ENCODE data around the gene FAM222A. TPM values are rescaled to one million over a fixed set of nuclear protein-coding genes. Genes with fewer than 3 reads are reported as not detected.

The FAM222A gene
- total RNA-seq, 3 donors from 2014 or later (not counting 1 experiment from before 2014, with no cell fraction given) = 3.1 to 6.6 (median 4.0) TPM

GRCh38 chr12:109782326-109782703 lies 68.7 kb downstream of the FAM222A start:
- TF ChIP-seq CTCF (IDR thresholded peaks at IDR 0.05) = no peak
- peaks cover 5 to 19% of the 10 kb centered on the region in 2 donors for H3K4me1 Mint-ChIP-seq
- peak in 1 of 3 donors; percentile 12 for ATAC-seq

GRCh38 chr12:109783135-109783964 lies 69.7 kb downstream of the FAM222A start:
- Histone ChIP-seq H3K36me3 (ENCODE audit: control insufficient read depth, insufficient read depth, low read length) (no peaks in the 10 kb centered on the region), H3K4me3 (ENCODE audit: low read length) (no peak overlapping the region), H3K27ac (ENCODE audit: low read length) (no peak overlapping the region), H3K27me3 (ENCODE audit: control insufficient read depth, insufficient read depth, low read length) (peaks cover 3% of the 10 kb centered on the region), H3K4me1 (ENCODE audit: control insufficient read depth, insufficient read depth, low read length) (no peaks in the 10 kb centered on the region), H3K9me3 (ENCODE audit: control insufficient read depth, insufficient read depth, low read length) (no peaks in the 10 kb centered on the region)
- Mint-ChIP-seq H3K36me3 (no peaks in the 10 kb centered on the region), H3K27me3 (ENCODE audit: low read depth in 2 of 2) (no peaks in the 10 kb centered on the region), H3K27ac (no peak overlapping the region), H3K4me3 (no peak overlapping the region), H3K4me1 (peaks cover 0 to 19% of the 10 kb centered on the region in 2 donors), H3K9me3 (no peaks in the 10 kb centered on the region)
- DNase-seq (no peak), ATAC-seq (no peak)
- no peak for TF ChIP-seq CTCF (IDR thresholded peaks at IDR 0.05)
- 90% methylated on average over 28 of the region's 28 CpGs for WGBS (ENCODE audit: insufficient coverage)
- intact Hi-C loops (cut with micrococcal nuclease) = no loop called here

More at GRCh38 chr12:109782326-109782703, 68.7 kb downstream of the FAM222A start:
- Histone ChIP-seq H3K36me3 (ENCODE audit: control insufficient read depth, insufficient read depth, low read length) (no peaks in the 10 kb centered on the region), H3K27me3 (ENCODE audit: control insufficient read depth, insufficient read depth, low read length) (no peaks in the 10 kb centered on the region), H3K4me3 (ENCODE audit: low read length) (no peak overlapping the region), H3K9me3 (ENCODE audit: control insufficient read depth, insufficient read depth, low read length) (no peaks in the 10 kb centered on the region), H3K27ac (ENCODE audit: low read length) (no peak overlapping the region), H3K4me1 (ENCODE audit: control insufficient read depth, insufficient read depth, low read length) (no peaks in the 10 kb centered on the region)
- Mint-ChIP-seq H3K27ac (peak overlapping the region; percentile 39 to 48), H3K36me3 (no peaks in the 10 kb centered on the region), H3K9me3 (no peaks in the 10 kb centered on the region), H3K4me3 (no peak overlapping the region), H3K27me3 (ENCODE audit: low read depth in 2 of 2) (peaks cover 0 to 4% of the 10 kb centered on the region in 2 donors)
- intact Hi-C loops (cut with micrococcal nuclease) = no loop called here
- whole genome bisulfite sequencing (ENCODE audit: insufficient coverage) = 94% methylated on average over 9 of the region's 9 CpGs
- no peak for DNase-seq

GRCh38 chr12:109783965-109784244 lies 70.3 kb downstream of the FAM222A start:
- Histone ChIP-seq H3K27me3 (ENCODE audit: control insufficient read depth, insufficient read depth, low read length) (peaks cover 3% of the 10 kb centered on the region), H3K36me3 (ENCODE audit: control insufficient read depth, insufficient read depth, low read length) (no peaks in the 10 kb centered on the region), H3K9me3 (ENCODE audit: control insufficient read depth, insufficient read depth, low read length) (no peaks in the 10 kb centered on the region), H3K27ac (ENCODE audit: low read length) (no peak overlapping the region), H3K4me3 (ENCODE audit: low read length) (no peak overlapping the region), H3K4me1 (ENCODE audit: control insufficient read depth, insufficient read depth, low read length) (no peaks in the 10 kb centered on the region)
- Mint-ChIP-seq H3K9me3 (no peaks in the 10 kb centered on the region), H3K27me3 (ENCODE audit: low read depth in 2 of 2) (no peaks in the 10 kb centered on the region), H3K4me3 (no peak overlapping the region), H3K27ac (no peak overlapping the region), H3K4me1 (peaks cover 0 to 19% of the 10 kb centered on the region in 2 donors), H3K36me3 (no peaks in the 10 kb centered on the region)
- intact Hi-C loops (cut with micrococcal nuclease) = no loop called here
- no peak for ATAC-seq
- TF ChIP-seq CTCF (IDR thresholded peaks at IDR 0.05) = no peak
- WGBS (ENCODE audit: insufficient coverage) = 78% methylated on average over 8 of the region's 8 CpGs
- DNase-seq = no peak

- H3K27me3 ChIP-seq (ENCODE audit: control insufficient read depth, insufficient read depth, low read length) = peaks cover 3% of the 10 kb centered on the region
- DNase-seq (no peak), ATAC-seq (no peak)
- H3K9me3 ChIP-seq (ENCODE audit: control insufficient read depth, insufficient read depth, low read length) = no peaks in the 10 kb centered on the region
- no peaks in the 10 kb centered on the region for H3K36me3 Mint-ChIP-seq
- peaks cover 0 to 19% of the 10 kb centered on the region in 2 donors for H3K4me1 Mint-ChIP-seq
- intact Hi-C loops (cut with micrococcal nuclease) = no loop called here
- no peak overlapping the region for H3K4me3 Mint-ChIP-seq
- no peaks in the 10 kb centered on the region for H3K36me3 ChIP-seq (ENCODE audit: control insufficient read depth, insufficient read depth, low read length)
- no peaks in the 10 kb centered on the region for H3K9me3 Mint-ChIP-seq
- H3K27ac ChIP-seq (ENCODE audit: low read length) = no peak overlapping the region
- no peaks in the 10 kb centered on the region for H3K27me3 Mint-ChIP-seq (ENCODE audit: low read depth in 2 of 2)
- no peak for TF ChIP-seq CTCF (IDR thresholded peaks at IDR 0.05)
- no peak overlapping the region for H3K27ac Mint-ChIP-seq
- no peaks in the 10 kb centered on the region for H3K4me1 ChIP-seq (ENCODE audit: control insufficient read depth, insufficient read depth, low read length)
- H3K4me3 ChIP-seq (ENCODE audit: low read length) = no peak overlapping the region
- WGBS (ENCODE audit: insufficient coverage) = 100% methylated on average over 2 of the region's 4 CpGs
These were observed 72.2 kb downstream of the FAM222A start for GRCh38 chr12:109785854-109786253.

Data from natural killer cell (primary cell).